Coronary artery (tissue), 2 donors: Measurements from ENCODE around the gene NPW.
A peak's percentile ranks its signal among the peaks of the same experiment; 100 is the strongest.

Source experiments
- DNase-seq: peaks from one replicate; pipeline ENCODE4 v3.0.0-alpha.2; 2017; ENCODE audit warnings: low spot score
- H3K27ac ChIP-seq, 2 donors: fragments of 200-600 bp; sonication (generic); one replicate each; pipeline ENCODE4 v1.5.1; 2016 to 2019
- H3K4me3 ChIP-seq: fragments of 200-600 bp; sonication (generic); 2 replicates; pipeline ENCODE4 v1.5.1; 2016; ENCODE audit warnings: mild to moderate bottlenecking, moderate library complexity
- TF ChIP-seq, protein P1 (sequence below): fragments of 200-600 bp; sonication (generic); IDR thresholded peaks from one replicate; pipeline ENCODE4 v1.5.1; 2019; ENCODE audit warnings: antibody characterized with exemption

The NPW gene

DNA sequence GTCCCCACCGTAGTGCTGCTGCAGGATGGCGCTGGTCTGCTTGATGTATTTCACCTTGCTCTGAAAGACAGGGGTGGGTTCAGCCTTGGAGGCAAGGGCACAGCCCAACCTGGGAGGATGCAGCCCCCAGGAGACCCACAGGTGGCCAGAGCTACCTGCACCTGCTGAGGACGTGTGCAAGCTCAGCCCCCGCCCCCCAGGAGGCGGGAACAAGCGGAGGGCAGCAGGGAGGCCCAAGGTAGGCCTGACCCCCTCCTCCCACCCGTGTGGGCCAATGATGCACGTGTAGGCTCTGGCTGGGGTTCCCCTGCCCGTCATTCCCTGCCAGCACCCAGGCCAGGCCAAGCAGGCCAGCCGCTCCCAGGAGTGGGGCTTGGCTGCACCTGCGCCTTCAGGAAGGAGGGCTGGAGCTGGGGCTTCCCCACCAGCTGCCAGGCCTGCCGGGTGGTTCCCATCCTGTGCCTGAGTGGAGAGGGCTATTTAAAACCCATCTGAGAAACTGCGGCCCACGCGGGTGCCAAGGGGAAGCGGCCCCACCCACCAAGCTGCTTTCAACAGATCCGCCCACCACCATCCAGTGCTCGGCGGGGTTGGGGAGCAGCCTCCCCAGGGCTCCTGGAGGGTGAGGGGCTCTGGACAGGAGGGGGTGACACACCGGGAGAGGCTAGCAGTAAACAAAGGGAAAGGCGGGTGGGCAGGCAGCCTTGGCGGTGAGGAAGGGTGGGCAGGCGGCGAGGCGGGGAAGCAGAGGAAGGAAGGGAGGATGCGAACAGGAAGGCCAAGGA is 24.3 kb downstream of the NPW start:
- H3K27ac ChIP-seq: peak overlapping the region in 1 of 2 donors; percentile 7
- TF ChIP-seq, protein P1, sequence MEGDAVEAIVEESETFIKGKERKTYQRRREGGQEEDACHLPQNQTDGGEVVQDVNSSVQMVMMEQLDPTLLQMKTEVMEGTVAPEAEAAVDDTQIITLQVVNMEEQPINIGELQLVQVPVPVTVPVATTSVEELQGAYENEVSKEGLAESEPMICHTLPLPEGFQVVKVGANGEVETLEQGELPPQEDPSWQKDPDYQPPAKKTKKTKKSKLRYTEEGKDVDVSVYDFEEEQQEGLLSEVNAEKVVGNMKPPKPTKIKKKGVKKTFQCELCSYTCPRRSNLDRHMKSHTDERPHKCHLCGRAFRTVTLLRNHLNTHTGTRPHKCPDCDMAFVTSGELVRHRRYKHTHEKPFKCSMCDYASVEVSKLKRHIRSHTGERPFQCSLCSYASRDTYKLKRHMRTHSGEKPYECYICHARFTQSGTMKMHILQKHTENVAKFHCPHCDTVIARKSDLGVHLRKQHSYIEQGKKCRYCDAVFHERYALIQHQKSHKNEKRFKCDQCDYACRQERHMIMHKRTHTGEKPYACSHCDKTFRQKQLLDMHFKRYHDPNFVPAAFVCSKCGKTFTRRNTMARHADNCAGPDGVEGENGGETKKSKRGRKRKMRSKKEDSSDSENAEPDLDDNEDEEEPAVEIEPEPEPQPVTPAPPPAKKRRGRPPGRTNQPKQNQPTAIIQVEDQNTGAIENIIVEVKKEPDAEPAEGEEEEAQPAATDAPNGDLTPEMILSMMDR: no peak
- DNase-seq: no peak
- H3K4me3 ChIP-seq: peak overlapping the region; percentile 5

GRCh38 chr16:2044541-2044940 is 25.0 kb downstream of the NPW start:
- TF ChIP-seq, protein P1: no peak
- peak overlapping the region; percentile 5 for H3K4me3 ChIP-seq
- DNase-seq: no peak
- peak overlapping the region in 1 of 2 donors; percentile 7 for H3K27ac ChIP-seq

DNA sequence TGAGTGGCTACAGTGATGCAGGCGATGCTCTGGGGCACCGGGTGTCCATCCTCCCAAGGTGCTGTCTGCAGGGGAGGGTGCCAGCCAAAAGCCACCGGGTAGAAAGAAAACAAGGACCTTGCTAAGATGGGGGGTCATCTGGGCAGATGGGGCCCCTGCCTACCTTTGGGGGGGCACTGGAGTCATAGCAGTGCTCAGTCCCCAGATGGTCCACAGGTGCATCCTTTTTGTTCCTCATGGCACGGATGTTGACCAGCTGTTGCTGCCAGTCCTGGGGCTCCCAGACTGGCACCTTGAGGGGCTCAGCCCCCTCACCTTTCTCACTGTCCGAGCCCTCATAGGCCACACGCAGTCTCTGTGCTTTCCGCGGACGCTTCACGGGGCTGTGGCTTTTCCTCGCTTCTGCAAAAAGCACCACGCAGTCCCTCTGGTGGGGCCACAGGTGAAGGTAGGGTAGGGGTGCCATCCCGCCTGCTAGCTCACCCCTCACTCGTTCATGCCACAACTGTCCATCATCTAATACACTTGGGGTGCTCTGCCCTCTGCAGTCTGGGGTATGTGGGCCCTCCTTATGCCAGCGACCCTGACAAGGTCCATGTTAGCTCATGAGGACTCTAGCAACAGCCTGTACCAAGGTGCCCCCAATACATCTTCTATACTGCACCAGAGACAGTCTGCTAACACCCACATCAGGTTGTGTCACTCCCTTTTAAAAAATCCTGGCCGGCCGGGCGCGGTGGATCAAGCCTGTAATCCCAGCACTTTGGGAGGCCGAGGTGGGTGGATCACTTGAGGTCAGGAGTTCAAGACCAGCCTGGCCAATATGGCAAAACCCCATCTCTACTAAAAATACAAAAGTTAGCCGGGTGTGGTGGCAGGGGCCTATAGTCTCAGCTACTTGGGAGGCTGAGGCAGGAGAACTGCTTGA is 26.6 kb downstream of the NPW start:
- H3K4me3 ChIP-seq: peak overlapping the region; percentile 92
- TF ChIP-seq, protein P1: no peak
- peak overlapping the region in 1 of 2 donors; percentile 86 for H3K27ac ChIP-seq
- no peak for DNase-seq

- H3K27ac ChIP-seq: peak overlapping the region; percentile 29 to 86
- no peak for DNase-seq
- peak overlapping the region; percentile 92 for H3K4me3 ChIP-seq
- TF ChIP-seq, protein P1: no peak
These were observed 27.3 kb downstream of the NPW start for GRCh38 chr16:2046893-2047329.

- DNase-seq: peak; percentile 97
- Histone ChIP-seq H3K27ac (peak within 1 kb of the TSS; percentile 29 to 86), H3K4me3 (peak within 1 kb of the TSS; percentile 92)
- TF ChIP-seq, protein P1: no peak
These were observed 27.9 kb downstream of the NPW start, which contains the start of the genes NTHL1 and TSC2 for GRCh38 chr16:2047330-2048115. TSS of gene NTHL1 (minus strand) at chr16:2047834. CDS start at chr16:2047823, 11 bp downstream. TSS of gene TSC2 (plus strand) at chr16:2047985. CDS start at chr16:2048616, 631 bp downstream.

GRCh38 chr16:2048116-2048543 is 28.5 kb downstream of the NPW start:
- Histone ChIP-seq H3K4me3 (peak overlapping the region; percentile 92), H3K27ac (peak overlapping the region; percentile 29 to 86)
- no peak for DNase-seq
- TF ChIP-seq, protein P1: no peak
